Measurements from ENCODE around the gene BRMS1L. TPM values are rescaled to one million over a fixed set of nuclear protein-coding genes. Genes with fewer than 3 reads are reported as not detected.
A peak's percentile ranks its signal among the peaks of the same experiment; 100 is the strongest.

The BRMS1L gene
- total and polyA plus RNA-seq, 2 of the 13 experiments (the other 11 are each of a cell fraction or from before 2014, with no cell fraction given) = 21.1 to 23.8 TPM

- TF ChIP-seq ZBTB39 (CRISPR knock-in tag; IDR thresholded peaks at IDR 0.05) (0 out of 2 replicates have a peak, but pooled peaks have one; percentile 47), ARHGAP35 (CRISPR knock-in tag; IDR thresholded peaks at IDR 0.05; ENCODE audit: borderline replicate concordance) (no peak), SSRP1 (CRISPR knock-in tag; IDR thresholded peaks at IDR 0.05) (no peak), ZNF503 (CRISPR knock-in tag; IDR thresholded peaks at IDR 0.05) (peak; percentile 94), HNF1A (IDR thresholded peaks at IDR 0.05; ENCODE audit: low read depth) (no peak; the same call in 1 of the 2 replicates), HNF1A (CRISPR knock-in tag; IDR thresholded peaks at IDR 0.05; ENCODE audit: borderline replicate concordance) (peak; percentile 65; the same call in 1 of the 2 replicates), TEF (CRISPR knock-in tag; IDR thresholded peaks at IDR 0.05) (peak; percentile 72; the same call in 1 of the 2 replicates), ELF1 (CRISPR knock-in tag; IDR thresholded peaks at IDR 0.05) (no peak), ZNF101 (CRISPR knock-in tag; IDR thresholded peaks at IDR 0.05; ENCODE audit: borderline replicate concordance, low read depth) (no peak), ZNF430 (CRISPR knock-in tag; IDR thresholded peaks at IDR 0.05) (no peak), ZNF552 (CRISPR knock-in tag; IDR thresholded peaks at IDR 0.05; ENCODE audit: borderline replicate concordance) (no peak), RBFOX2 (IDR thresholded peaks at IDR 0.05; ENCODE audit: low read depth, low read length) (peak; percentile 50; the same call in 1 of the 2 replicates), DNMT1 (CRISPR knock-in tag; IDR thresholded peaks at IDR 0.05) (no peak), GATAD1 (CRISPR knock-in tag; IDR thresholded peaks at IDR 0.05) (peak; percentile 78), GFI1 (CRISPR knock-in tag; IDR thresholded peaks at IDR 0.05; ENCODE audit: borderline replicate concordance) (peak; percentile 74; the same call in 1 of the 2 replicates), BHLHE40 (IDR thresholded peaks at IDR 0.05; ENCODE audit: low read length) (no peak), RARG (CRISPR knock-in tag; IDR thresholded peaks at IDR 0.05; ENCODE audit: low read depth) (0 out of 2 replicates have a peak, but pooled peaks have one; percentile 71), ATF6 (CRISPR knock-in tag; conservative IDR thresholded peaks at IDR 0.05) (no peak)
Measured at GRCh38 chr14:35807131-35807961, 18.8 kb upstream of the BRMS1L start (continued).

Measured in HepG2 (cell line).